Neural progenitor cell (in vitro differentiated cells): ENCODE data around the gene KITLG. TPM values are rescaled to one million over a fixed set of nuclear protein-coding genes. Genes with fewer than 3 reads are reported as not detected.

ENCODE experiments used
- DNase-seq: peaks from one replicate; pipeline ENCODE4 v3.0.0-alpha.2; 2016; ENCODE audit warnings: low spot score
- H2AFZ ChIP-seq: fragments of 200-600 bp; sonication (generic); replicated peaks from 2 replicates; pipeline ENCODE4 v1.6.1; 2016; ENCODE audit warnings: antibody characterized with exemption
- H3F3A ChIP-seq: fragments of 200-600 bp; sonication (generic); 2 replicates; pipeline ENCODE4 v1.6.1; 2016; ENCODE audit warnings: antibody characterized with exemption, low read depth
- H3K27ac ChIP-seq: fragments of 200-600 bp; sonication (generic); 2 replicates; pipeline ENCODE4 v1.5.1; 2016; ENCODE audit warnings: mild to moderate bottlenecking
- H3K27me3 ChIP-seq: fragments of 200-600 bp; sonication (generic); 2 replicates; pipeline ENCODE4 v1.6.1; 2016; ENCODE audit warnings: mild to moderate bottlenecking, moderate library complexity
- H3K36me3 ChIP-seq: fragments of 200-600 bp; sonication (generic); 2 replicates; pipeline ENCODE4 v1.5.1; 2016
- H3K4me1 ChIP-seq: fragments of 200-600 bp; sonication (generic); 2 replicates; pipeline ENCODE4 v1.6.1; 2016; ENCODE audit warnings: mixed run types
- H3K4me2 ChIP-seq: fragments of 200-600 bp; sonication (generic); 2 replicates; pipeline ENCODE4 v1.6.1; 2016
- H3K4me3 ChIP-seq: fragments of 200-600 bp; sonication (generic); 2 replicates; pipeline ENCODE4 v1.5.1; 2016
- H3K79me2 ChIP-seq: fragments of 200-600 bp; sonication (generic); 2 replicates; pipeline ENCODE4 v1.6.1; 2016; ENCODE audit warnings: low read depth
- H3K9ac ChIP-seq: fragments of 200-600 bp; sonication (generic); 2 replicates; pipeline ENCODE4 v1.6.1; 2016
- H3K9me3 ChIP-seq: fragments of 200-600 bp; sonication (generic); 2 replicates; pipeline ENCODE4 v1.5.1; 2016; ENCODE audit warnings: low read depth
- H4K20me1 ChIP-seq: fragments of 200-600 bp; sonication (generic); 2 replicates; pipeline ENCODE4 v1.6.1; 2016; ENCODE audit warnings: low read depth
- H3K27ac Mint-ChIP-seq: 3 replicates; pipeline ENCODE4 v1.8.0; 2021; ENCODE audit warnings: mixed read lengths
- H3K27me3 Mint-ChIP-seq: 2 replicates; pipeline ENCODE4 v1.8.0; 2022; ENCODE audit warnings: low read depth, mild to moderate bottlenecking, inconsistent platforms, moderate library complexity, mixed read lengths; ENCODE audit not compliant: insufficient read depth
- H3K36me3 Mint-ChIP-seq: 3 replicates; pipeline ENCODE4 v1.8.0; 2021; ENCODE audit warnings: mixed read lengths
- H3K4me1 Mint-ChIP-seq: 3 replicates; pipeline ENCODE4 v1.8.0; 2021; ENCODE audit warnings: mixed read lengths
- H3K4me3 Mint-ChIP-seq: 3 replicates; pipeline ENCODE4 v1.8.0; 2021; ENCODE audit warnings: mild to moderate bottlenecking, moderate library complexity, mixed read lengths
- H3K9me3 Mint-ChIP-seq: 3 replicates; pipeline ENCODE4 v1.8.0; 2020; ENCODE audit warnings: mixed read lengths
- EZH2 ChIP-seq: fragments of 200-600 bp; sonication (generic); IDR thresholded peaks from 2 replicates; pipeline ENCODE4 v1.6.1; 2017; ENCODE audit warnings: antibody characterized with exemption, mild to moderate bottlenecking, moderate library complexity
- EZH2phosphoT487 ChIP-seq: fragments of 200-600 bp; sonication (generic); IDR thresholded peaks from 2 replicates; pipeline ENCODE4 v1.6.1; 2017; ENCODE audit warnings: antibody characterized with exemption
- total RNA-seq: library from RNA; depleted of rRNA; stranded (reverse); fragments of >200 nt; gene quantifications from 2 replicates; pipeline ENCODE4 v1.2.3, GENCODE V29; 2015; ENCODE audit warnings: low replicate concordance
- TF ChIP-seq, protein P1 (sequence below): fragments of 200-600 bp; sonication (generic); IDR thresholded peaks from 2 replicates; pipeline ENCODE4 v1.5.1; 2017; ENCODE audit warnings: antibody characterized with exemption, mild to moderate bottlenecking

Gene KITLG
- total RNA-seq, 1 donor from 2014 or later = 1.0 TPM

DNA sequence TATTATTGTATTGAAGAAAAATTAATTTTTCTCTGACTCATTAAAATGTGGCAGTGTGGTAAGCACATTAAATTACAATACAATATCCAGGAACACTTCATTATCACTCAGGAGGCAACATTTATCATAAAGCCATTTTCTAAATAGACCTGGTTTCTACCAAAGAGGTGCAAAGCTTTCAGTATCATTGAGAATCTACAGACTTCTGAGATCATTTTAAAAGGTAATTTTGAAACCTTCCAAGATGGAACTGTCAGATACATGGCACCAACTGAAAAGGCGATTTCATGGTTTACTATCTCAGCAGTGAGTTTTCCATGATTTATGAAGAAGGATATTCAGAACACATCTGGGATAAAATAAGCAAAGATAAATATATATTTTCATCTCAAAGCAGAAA, 85.8 kb downstream of the KITLG start:
- Mint-ChIP-seq H3K4me1 (no peaks in the 10 kb centered on the region), H3K36me3 (peaks cover 16% of the 10 kb centered on the region)

DNA sequence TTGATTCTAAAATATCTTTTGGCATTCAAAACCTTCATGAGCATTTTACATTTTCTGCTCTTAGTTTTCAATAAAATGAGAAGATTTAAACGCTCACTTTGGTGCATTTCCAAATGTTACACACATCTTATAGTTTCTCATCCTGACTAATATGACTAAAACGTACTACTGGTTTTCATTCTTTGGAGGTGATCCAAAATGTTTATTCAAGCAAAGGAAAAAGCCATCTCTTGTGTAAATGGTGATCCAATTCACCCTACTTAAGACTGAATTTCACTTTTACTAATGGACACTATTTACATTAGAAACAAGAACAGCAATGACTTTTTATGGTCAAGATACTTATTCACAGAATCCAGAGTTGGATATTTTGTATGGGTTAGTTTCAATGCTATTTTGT, 86.6 kb downstream of the KITLG start:
- Histone ChIP-seq H3K4me2 (no peak overlapping the region), H3K36me3 (no peaks in the 10 kb centered on the region), H3K4me3 (no peak overlapping the region), H2AFZ (no peak overlapping the region), H3F3A (no peaks in the 10 kb centered on the region), H4K20me1 (no peaks in the 10 kb centered on the region), H3K27ac (no peak overlapping the region), H3K9ac (no peak overlapping the region), H3K79me2 (no peaks in the 10 kb centered on the region), H3K9me3 (no peaks in the 10 kb centered on the region), H3K4me1 (no peaks in the 10 kb centered on the region), H3K27me3 (no peaks in the 10 kb centered on the region)
- no peak for TF ChIP-seq EZH2
- TF ChIP-seq EZH2phosphoT487 = no peak
- TF ChIP-seq, protein P1, sequence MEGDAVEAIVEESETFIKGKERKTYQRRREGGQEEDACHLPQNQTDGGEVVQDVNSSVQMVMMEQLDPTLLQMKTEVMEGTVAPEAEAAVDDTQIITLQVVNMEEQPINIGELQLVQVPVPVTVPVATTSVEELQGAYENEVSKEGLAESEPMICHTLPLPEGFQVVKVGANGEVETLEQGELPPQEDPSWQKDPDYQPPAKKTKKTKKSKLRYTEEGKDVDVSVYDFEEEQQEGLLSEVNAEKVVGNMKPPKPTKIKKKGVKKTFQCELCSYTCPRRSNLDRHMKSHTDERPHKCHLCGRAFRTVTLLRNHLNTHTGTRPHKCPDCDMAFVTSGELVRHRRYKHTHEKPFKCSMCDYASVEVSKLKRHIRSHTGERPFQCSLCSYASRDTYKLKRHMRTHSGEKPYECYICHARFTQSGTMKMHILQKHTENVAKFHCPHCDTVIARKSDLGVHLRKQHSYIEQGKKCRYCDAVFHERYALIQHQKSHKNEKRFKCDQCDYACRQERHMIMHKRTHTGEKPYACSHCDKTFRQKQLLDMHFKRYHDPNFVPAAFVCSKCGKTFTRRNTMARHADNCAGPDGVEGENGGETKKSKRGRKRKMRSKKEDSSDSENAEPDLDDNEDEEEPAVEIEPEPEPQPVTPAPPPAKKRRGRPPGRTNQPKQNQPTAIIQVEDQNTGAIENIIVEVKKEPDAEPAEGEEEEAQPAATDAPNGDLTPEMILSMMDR = no peak
- H3K36me3 Mint-ChIP-seq = peaks cover 13% of the 10 kb centered on the region
- no peak overlapping the region for H3K27ac Mint-ChIP-seq
- DNase-seq = no peak
- no peaks in the 10 kb centered on the region for H3K27me3 Mint-ChIP-seq
- no peak overlapping the region for H3K4me3 Mint-ChIP-seq
- H3K4me1 Mint-ChIP-seq = no peaks in the 10 kb centered on the region
- no peaks in the 10 kb centered on the region for H3K9me3 Mint-ChIP-seq

More for the DNA sequence above, 85.8 kb downstream of the KITLG start:
- Mint-ChIP-seq H3K9me3 (no peaks in the 10 kb centered on the region), H3K27ac (no peak overlapping the region), H3K4me3 (no peak overlapping the region), H3K27me3 (no peaks in the 10 kb centered on the region)
- H3K4me2 ChIP-seq = no peak overlapping the region
- no peak for DNase-seq
- H3K36me3 ChIP-seq = no peaks in the 10 kb centered on the region
- no peaks in the 10 kb centered on the region for H3F3A ChIP-seq
- no peaks in the 10 kb centered on the region for H3K9me3 ChIP-seq
- no peaks in the 10 kb centered on the region for H3K79me2 ChIP-seq
- no peak overlapping the region for H3K4me3 ChIP-seq
- no peak for TF ChIP-seq EZH2phosphoT487
- TF ChIP-seq, protein P1 = no peak
- TF ChIP-seq EZH2 = no peak
- H3K27ac ChIP-seq = no peak overlapping the region
- no peak overlapping the region for H2AFZ ChIP-seq
- no peaks in the 10 kb centered on the region for H3K4me1 ChIP-seq
- H3K9ac ChIP-seq = no peak overlapping the region
- no peaks in the 10 kb centered on the region for H4K20me1 ChIP-seq
- no peaks in the 10 kb centered on the region for H3K27me3 ChIP-seq

DNA sequence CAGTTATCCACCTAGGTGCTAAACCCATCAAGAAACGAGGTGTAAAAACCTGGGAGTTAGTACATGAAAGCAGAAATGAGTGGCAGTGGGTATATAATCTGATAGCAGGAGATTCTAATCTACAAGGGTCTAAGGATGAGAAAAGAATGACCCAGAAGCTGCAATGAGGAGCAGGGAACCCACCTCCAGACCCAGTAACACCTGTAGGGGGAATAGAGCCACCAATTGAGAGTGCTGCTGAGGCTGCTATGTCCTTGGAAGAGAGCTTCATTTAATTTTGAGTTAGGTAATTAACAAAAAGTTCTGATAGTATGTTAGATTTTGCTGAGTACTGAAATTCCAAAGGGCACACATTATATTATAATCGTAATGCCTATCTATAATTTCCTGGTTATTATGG, 89.8 kb downstream of the KITLG start:
- Mint-ChIP-seq H3K36me3 (no peaks in the 10 kb centered on the region), H3K27me3 (no peaks in the 10 kb centered on the region), H3K4me1 (no peaks in the 10 kb centered on the region), H3K4me3 (no peak overlapping the region), H3K9me3 (no peaks in the 10 kb centered on the region), H3K27ac (no peak overlapping the region)
- H4K20me1 ChIP-seq = no peaks in the 10 kb centered on the region
- H3K36me3 ChIP-seq = no peaks in the 10 kb centered on the region
- H3K9me3 ChIP-seq = no peaks in the 10 kb centered on the region
- DNase-seq = no peak
- no peak overlapping the region for H3K4me2 ChIP-seq
- H3K4me1 ChIP-seq = no peaks in the 10 kb centered on the region
- H3K9ac ChIP-seq = no peak overlapping the region
- TF ChIP-seq EZH2phosphoT487 (no peak), EZH2 (no peak)
- TF ChIP-seq, protein P1 = no peak
- no peaks in the 10 kb centered on the region for H3F3A ChIP-seq
- H3K79me2 ChIP-seq = no peaks in the 10 kb centered on the region
- no peaks in the 10 kb centered on the region for H3K27me3 ChIP-seq
- no peak overlapping the region for H3K4me3 ChIP-seq
- no peak overlapping the region for H3K27ac ChIP-seq
- H2AFZ ChIP-seq = no peak overlapping the region
